Right kidney (tissue), 1 donor: ENCODE measurements around the gene ACTA2.

ENCODE experiments used
- DNase-seq: peaks from one replicate; pipeline ENCODE4 v3.0.0-alpha.2; 2016

The ACTA2 gene

GRCh38 chr10:88892222-88892967 is 60.2 kb downstream of the ACTA2 start:
- DNase-seq = no peak

GRCh38 chr10:88890681-88891381 is 61.7 kb downstream of the ACTA2 start:
- DNase-seq = no peak

GRCh38 chr10:88889559-88890337 is 62.8 kb downstream of the ACTA2 start:
- no peak for DNase-seq

GRCh38 chr10:88888810-88889445 is 63.6 kb downstream of the ACTA2 start:
- DNase-seq = no peak

GRCh38 chr10:88886557-88886956 is 66.0 kb downstream of the ACTA2 start:
- no peak for DNase-seq
